Measurements from ENCODE around the gene PGM3. TPM values are rescaled to one million over a fixed set of nuclear protein-coding genes. Genes with fewer than 3 reads are reported as not detected.
A peak's percentile ranks its signal among the peaks of the same experiment; 100 is the strongest.

Gene PGM3
- polyA plus RNA-seq, 3 donors: 4.0 to 4.8 (median 4.6) TPM

DNA sequence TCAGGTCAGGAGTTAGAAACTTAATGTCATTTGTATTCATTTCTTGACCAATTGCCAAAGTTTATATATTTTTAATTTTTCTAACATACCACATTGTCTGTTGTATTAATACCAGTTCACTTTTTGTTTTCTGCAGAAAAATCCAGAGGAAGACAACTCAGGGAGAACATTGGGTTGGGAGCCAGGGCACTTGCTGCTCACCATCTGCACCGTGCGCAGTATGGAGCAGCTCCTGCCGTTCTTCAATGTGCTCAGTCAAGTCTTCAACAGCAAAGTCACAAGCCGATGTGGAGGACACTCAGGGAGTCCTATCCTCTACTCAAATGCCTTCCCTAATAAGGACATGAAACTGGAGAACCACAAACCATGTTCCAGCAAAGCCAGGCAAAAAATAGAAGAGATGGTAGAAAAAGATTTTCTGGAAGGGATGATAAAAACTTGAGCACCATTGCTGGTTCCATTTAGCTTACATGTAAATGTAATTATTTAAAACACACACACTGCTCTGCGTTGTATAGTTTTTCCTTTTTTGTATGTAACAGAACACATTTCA, 25.3 kb downstream of the PGM3 start:
- Mint-ChIP-seq H3K9me3 (no peaks in the 10 kb centered on the region), H3K36me3 (peaks cover 86 to 91% of the 10 kb centered on the region in 2 donors), H3K4me3 (no peak overlapping the region), H3K27ac (no peak overlapping the region), H3K27me3 (ENCODE audit: low read depth in 3 of 3) (no peaks in the 10 kb centered on the region), H3K4me1 (no peaks in the 10 kb centered on the region)
- Histone ChIP-seq H3K27ac (ENCODE audit: low read depth in 1 of 2, low read length in 2 of 2) (no peak overlapping the region), H2AFZ (ENCODE audit: insufficient read depth, low read depth, low read length, poor library complexity, severe bottlenecking) (no peak overlapping the region), H3K9me3 (replicated peaks in 1 of 2; ENCODE audit: control insufficient read depth in 1 of 2, insufficient read depth in 1 of 2, low read length in 2 of 2) (no peaks in the 10 kb centered on the region), H3K9ac (ENCODE audit: insufficient read depth, low read length, poor library complexity, severe bottlenecking) (no peak overlapping the region), H3K27me3 (ENCODE audit: control insufficient read depth in 2 of 2, insufficient read depth in 2 of 2, low read length in 2 of 2) (no peaks in the 10 kb centered on the region), H4K20me1 (ENCODE audit: insufficient read depth, low read length) (no peaks in the 10 kb centered on the region), H3K4me1 (ENCODE audit: control insufficient read depth in 1 of 2, insufficient read depth in 2 of 2, low read length in 2 of 2) (no peaks in the 10 kb centered on the region), H3K36me3 (replicated peaks in 1 of 2; ENCODE audit: control insufficient read depth in 1 of 2, insufficient read depth in 2 of 2, low read length in 2 of 2) (peaks cover 83 to 99% of the 10 kb centered on the region in 2 donors), H3K4me3 (replicated peaks in 1 of 3; ENCODE audit: low read depth in 2 of 3, low read length in 3 of 3) (no peak overlapping the region), H3K4me2 (replicated peaks; ENCODE audit: extremely low read depth, low read length, poor library complexity, severe bottlenecking) (no peak overlapping the region), H3K79me2 (ENCODE audit: insufficient read depth, low read length) (no peaks in the 10 kb centered on the region)
- WGBS (ENCODE audit: insufficient coverage): 96% methylated on average over 4 of the region's 5 CpGs
- TF ChIP-seq, protein P1, sequence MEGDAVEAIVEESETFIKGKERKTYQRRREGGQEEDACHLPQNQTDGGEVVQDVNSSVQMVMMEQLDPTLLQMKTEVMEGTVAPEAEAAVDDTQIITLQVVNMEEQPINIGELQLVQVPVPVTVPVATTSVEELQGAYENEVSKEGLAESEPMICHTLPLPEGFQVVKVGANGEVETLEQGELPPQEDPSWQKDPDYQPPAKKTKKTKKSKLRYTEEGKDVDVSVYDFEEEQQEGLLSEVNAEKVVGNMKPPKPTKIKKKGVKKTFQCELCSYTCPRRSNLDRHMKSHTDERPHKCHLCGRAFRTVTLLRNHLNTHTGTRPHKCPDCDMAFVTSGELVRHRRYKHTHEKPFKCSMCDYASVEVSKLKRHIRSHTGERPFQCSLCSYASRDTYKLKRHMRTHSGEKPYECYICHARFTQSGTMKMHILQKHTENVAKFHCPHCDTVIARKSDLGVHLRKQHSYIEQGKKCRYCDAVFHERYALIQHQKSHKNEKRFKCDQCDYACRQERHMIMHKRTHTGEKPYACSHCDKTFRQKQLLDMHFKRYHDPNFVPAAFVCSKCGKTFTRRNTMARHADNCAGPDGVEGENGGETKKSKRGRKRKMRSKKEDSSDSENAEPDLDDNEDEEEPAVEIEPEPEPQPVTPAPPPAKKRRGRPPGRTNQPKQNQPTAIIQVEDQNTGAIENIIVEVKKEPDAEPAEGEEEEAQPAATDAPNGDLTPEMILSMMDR (IDR thresholded peaks at IDR 0.05): no peak
- DNase-seq: no peak
- intact Hi-C loops (cut with micrococcal nuclease): no loop called here

DNA sequence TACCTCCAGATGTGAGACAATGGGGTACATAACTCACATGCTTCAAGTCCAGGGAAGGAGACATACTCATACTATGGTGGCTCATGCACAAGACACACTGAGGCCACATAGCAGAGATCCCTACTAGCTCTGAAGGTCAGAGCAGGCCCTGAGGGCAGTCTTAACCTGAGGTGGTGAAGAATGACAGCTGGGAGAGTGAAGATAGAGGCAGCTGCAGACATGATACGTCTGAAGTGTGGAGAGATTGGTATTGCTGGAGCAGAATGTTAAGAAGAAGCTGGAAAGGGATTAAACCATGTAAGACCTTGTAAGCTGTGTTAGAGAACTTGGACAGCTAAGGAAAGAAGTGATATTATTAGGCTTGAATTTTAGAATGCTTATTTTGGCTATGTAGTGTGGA, 32.9 kb downstream of the PGM3 start:
- Histone ChIP-seq H3K36me3 (replicated peaks in 1 of 2; ENCODE audit: control insufficient read depth in 1 of 2, insufficient read depth in 2 of 2, low read length in 2 of 2) (peaks cover 76 to 95% of the 10 kb centered on the region in 2 donors), H3K4me2 (replicated peaks; ENCODE audit: extremely low read depth, low read length, poor library complexity, severe bottlenecking) (no peak overlapping the region), H3K9me3 (replicated peaks in 1 of 2; ENCODE audit: control insufficient read depth in 1 of 2, insufficient read depth in 1 of 2, low read length in 2 of 2) (no peaks in the 10 kb centered on the region), H3K79me2 (ENCODE audit: insufficient read depth, low read length) (no peaks in the 10 kb centered on the region), H3K27me3 (ENCODE audit: control insufficient read depth in 2 of 2, insufficient read depth in 2 of 2, low read length in 2 of 2) (no peaks in the 10 kb centered on the region), H4K20me1 (ENCODE audit: insufficient read depth, low read length) (no peaks in the 10 kb centered on the region), H3K4me1 (ENCODE audit: control insufficient read depth in 1 of 2, insufficient read depth in 2 of 2, low read length in 2 of 2) (no peaks in the 10 kb centered on the region), H3K9ac (ENCODE audit: insufficient read depth, low read length, poor library complexity, severe bottlenecking) (no peak overlapping the region), H2AFZ (ENCODE audit: insufficient read depth, low read depth, low read length, poor library complexity, severe bottlenecking) (no peak overlapping the region), H3K27ac (ENCODE audit: low read depth in 1 of 2, low read length in 2 of 2) (no peak overlapping the region), H3K4me3 (replicated peaks in 1 of 3; ENCODE audit: low read depth in 2 of 3, low read length in 3 of 3) (no peak overlapping the region)
- intact Hi-C loops (cut with micrococcal nuclease): no loop called here
- Mint-ChIP-seq H3K27me3 (ENCODE audit: low read depth in 3 of 3) (peaks cover 0 to 3% (median 0%) of the 10 kb centered on the region in 3 donors), H3K4me3 (no peak overlapping the region), H3K27ac (peak overlapping the region in 1 of 7 donors; percentile 18), H3K9me3 (no peaks in the 10 kb centered on the region), H3K36me3 (peaks cover 62 to 74% of the 10 kb centered on the region in 2 donors), H3K4me1 (no peaks in the 10 kb centered on the region)
- no peak for DNase-seq
- 100% methylated on average over 1 of the region's 1 CpG for WGBS (ENCODE audit: insufficient coverage)
- TF ChIP-seq, protein P1 (IDR thresholded peaks at IDR 0.05): no peak

All from CD14-positive monocyte (primary cell).